ENCODE data around the gene AP2B1.
"Not testable (repeated sequence)": the region's sequence is repeated elsewhere in the genome, so short reads cannot be mapped to it uniquely, and the experiment has no call there.

The AP2B1 gene

GRCh38 chr17:35587074-35587961 lies at the start of gene AP2B1:
Gene AP2B1 (plus strand): TSS chr17:35587322. CDS start chr17:35594031, 6,709 bp downstream.
- DNase-seq, result peak; percentile 100

GRCh38 chr17:35537601-35538141 lies 49.5 kb upstream of the AP2B1 start, which contains the start of gene SLFN12L:
Gene SLFN12L (minus strand): TSS chr17:35537678. CDS start chr17:35522364, 15,314 bp downstream.
- DNase-seq, result no peak

DNA sequence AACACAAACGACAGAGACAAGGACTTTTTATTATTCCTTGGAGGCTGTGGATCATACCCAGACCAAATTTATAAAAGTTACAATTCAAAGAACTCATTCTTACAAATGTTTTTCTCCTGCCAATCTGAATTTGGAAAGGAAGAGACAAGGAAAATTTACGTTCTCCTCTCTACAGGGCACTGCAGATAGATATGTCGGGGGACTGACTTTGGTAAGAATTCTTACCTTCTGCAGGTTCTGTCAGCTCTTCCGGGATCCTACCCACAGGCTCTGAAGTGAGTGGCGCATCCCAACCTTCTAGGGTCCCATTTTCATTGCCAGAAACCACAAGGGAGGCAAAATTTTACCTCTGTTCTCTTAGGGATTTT lies 47.5 kb upstream of the AP2B1 start:
- no peak for DNase-seq

DNA sequence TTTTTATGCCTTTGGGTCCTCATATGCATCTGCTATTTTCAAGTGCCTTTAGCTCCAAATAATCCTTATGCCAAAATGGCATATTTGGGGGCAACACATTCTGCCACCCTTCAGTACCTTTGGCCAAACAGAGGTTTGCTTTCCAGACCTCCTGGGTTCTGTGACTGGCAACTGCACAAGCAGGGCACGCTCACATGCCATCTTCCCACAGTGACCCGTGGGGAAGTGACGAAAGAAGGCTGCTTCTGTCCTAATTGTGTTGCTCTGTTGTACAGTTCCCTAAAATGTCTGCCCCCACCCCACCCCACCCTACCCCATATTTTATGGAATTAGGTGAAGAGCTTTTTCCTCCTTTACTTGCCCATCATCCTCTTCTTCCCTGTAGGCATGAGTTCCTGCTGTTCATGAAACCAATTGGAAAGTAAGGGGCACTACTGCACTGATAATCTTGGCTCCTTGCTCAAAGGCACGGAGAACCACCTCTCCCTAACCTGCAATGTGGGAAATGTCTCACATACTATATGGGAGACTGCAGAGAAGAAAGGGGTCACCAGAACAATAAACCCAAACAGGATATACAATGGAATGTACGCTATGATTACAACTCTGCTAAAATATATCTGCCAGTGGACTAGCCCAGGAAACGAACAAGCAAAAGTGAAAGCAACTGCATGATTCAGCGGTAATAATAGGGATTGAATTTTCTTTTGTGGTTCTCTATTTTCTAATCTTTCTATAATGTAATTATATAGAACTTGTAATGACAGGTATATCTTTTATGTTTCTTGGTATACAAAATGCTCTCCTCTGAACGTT lies 46.3 kb upstream of the AP2B1 start:
- DNase-seq, result peak; percentile 65

GRCh38 chr17:35541434-35541833 lies 45.7 kb upstream of the AP2B1 start:
- no peak for DNase-seq

DNA sequence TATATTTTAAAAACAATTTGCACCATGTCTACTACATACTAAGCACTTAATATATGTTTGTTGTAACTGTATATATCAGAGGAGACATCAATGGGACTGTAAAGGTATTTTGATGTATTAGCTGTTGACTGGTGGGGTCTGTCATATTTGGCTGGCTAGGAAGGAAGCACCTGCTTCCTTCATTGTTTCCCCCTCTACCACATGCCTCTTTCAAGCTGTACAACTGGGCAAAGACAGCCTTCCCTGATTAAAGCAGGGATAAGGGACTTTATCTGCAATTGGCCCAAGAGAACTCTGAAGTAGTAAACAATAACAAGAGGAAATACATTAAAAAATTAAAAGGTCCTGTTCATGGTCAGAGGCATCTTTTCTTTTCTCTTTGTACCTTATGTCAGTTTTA lies 44.1 kb upstream of the AP2B1 start:
- DNase-seq, result no peak

- DNase-seq, result no peak
Measured at GRCh38 chr17:35543856-35544255, 43.3 kb upstream of the AP2B1 start.

DNA sequence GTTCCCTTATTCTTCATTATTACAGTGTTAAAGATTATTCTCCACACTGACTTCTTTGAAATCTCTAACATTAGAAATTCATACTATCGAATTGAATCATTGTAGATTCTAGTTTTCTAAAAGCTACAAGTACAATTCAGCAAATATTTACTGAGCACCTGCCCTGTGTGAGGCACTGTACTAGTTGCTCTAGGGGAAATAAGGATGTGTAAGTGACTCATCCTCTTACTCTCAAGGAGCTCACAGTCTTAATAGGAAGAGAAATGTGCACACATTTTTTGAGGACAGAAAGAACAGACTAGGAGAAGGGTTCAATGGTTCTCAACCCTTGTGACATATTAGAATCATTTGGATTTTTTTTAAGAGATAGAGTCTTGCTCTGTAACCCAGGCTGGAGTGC lies 42.0 kb upstream of the AP2B1 start:
- DNase-seq, result no peak

GRCh38 chr17:35546487-35546886 lies 40.6 kb upstream of the AP2B1 start:
- DNase-seq, result no peak

DNA sequence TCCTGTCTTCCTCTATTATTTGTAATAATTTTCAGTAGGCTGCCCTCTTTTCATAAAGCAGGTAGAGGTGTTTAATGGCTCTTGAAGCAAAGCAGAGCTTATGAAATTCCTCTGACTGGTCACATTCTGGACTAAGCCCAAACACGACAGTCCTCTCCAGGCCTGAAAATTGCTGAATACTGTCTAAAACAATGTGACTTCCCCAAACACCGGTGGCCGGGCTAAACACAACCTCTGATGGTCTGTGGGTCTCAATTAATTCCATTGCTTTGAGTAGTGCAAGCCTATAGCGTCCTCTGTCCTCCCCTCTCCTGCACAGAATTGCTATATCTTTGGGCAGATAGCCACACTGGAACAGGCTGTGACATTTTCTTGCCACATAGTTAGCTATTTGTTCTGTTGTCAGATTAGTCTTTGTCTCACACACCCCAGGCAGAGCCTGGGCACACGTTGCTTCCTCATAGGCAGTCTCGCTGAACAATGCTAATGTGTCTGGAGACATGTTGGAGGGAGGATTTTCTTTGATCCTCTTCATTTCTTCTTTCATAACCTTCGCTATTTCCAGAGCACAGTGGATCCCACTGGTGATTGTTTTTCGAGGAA lies 38.8 kb upstream of the AP2B1 start:
- no peak for DNase-seq

- DNase-seq, result no peak
Measured at GRCh38 chr17:35548978-35549377, 38.1 kb upstream of the AP2B1 start.

DNA sequence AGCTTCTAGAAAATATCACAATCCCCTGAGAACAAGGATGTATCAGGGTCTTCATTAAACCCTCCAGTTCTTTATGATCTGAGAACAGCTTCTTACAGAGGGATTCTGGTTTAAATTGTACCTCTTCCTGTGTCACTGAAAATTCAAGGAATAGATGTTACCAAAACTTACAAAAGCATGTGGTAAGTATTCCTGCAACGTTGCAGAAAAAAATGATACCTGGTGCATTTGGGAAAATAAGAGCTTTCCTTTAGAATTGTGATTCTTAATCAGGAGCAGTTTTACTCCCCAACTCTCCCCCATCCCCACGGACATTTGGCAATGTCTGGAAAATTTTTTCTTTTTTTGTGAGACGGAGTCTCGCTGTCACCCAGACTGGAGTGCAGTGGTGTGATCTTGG lies 33.8 kb upstream of the AP2B1 start:
- no peak for DNase-seq

GRCh38 chr17:35554668-35555067 lies 32.5 kb upstream of the AP2B1 start:
- DNase-seq, result no peak

DNA sequence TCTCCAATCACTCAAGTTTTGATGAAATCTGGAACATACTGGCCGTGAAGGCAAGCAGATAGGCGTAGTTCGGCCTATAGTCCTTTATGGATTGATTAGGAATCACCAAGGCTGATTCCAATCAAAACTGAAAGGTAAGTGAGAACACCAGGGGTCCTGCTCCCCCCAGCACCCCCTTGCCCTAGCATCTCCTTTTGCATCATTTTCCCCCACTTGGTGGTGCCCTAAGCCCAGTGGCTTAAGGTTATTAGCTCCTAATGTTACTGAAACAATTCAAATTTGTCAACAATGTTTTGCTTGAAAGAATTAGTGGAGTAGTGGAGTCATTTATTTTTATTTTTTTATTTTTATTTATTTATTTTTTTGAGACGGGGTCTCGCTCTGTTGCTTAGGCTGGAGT lies 31.4 kb upstream of the AP2B1 start:
- DNase-seq, result no peak

DNA sequence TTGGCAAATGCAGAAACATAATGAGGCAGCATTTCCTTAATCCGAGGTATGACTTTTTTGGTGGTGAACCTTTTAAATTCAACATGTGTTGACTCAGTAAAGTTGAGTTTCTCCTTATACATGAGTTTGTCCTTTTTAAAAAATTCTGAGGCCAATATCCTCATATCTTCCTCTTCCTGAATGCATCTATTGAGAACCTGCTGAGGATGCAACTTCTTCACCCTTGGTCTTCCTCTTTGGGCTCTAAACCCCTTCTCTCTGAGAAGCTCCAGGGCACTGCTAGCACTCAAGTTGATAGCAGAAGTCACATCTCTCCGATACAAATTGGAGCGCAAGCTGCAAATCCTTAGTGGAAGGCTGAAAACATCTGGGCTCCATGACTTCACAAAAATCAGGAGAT lies 29.8 kb upstream of the AP2B1 start:
- no peak for DNase-seq

DNA sequence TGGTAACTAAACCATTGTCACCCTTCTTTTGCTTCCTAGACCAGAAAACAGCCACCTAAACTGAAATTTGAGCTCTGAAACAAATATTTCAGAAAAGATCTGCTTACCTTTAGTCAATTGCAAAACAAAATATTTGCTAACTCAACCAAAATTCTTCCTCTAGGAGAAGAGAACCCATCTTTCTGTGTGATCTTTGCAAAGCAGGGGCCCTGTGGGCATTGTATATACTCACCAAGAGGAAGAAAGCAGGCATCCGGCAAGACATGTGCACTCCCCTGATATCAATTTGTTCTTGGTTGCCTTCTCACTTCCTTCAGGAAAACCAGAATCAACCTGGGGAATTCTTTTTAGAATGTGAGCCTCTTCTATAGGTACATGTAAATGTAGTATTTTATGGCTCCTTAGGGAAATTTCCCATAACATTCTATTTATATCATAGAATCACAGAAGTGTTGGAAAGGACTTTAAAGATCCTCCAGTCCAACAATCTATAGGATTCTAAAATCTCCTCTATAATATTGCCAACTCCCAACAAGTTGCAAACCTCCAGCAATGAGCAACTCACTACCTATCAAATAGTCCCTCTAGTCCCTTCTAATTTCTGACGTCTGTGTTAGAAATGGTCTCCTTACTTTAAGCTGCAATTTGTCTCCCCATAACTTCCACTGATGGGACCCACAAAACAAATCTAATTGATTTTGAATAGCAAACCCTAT lies 27.5 kb upstream of the AP2B1 start:
- DNase-seq, result no peak

DNA sequence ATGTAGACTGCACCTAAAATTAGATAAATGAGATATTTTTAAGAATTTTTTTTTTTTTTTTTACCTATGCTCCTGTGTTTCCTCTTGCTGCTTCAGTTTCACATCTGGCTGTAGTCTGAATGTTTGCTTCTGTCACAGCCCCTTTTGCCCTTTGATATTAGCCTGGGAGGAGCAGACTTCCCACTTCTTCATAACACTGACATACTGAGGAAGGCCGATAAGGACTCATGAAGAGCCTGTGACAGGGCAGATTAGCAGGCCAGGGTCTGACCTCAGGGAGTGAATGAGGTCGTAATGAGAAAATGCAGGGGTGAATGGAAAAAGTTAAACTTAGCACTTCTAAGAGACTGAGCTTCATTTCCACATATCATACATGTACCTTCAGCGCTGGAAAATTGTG lies 26.4 kb upstream of the AP2B1 start, which contains the start of gene SLFN14:
TSS of gene SLFN14 (minus strand) at position 117 of the 400 bp plus-strand sequence. CDS start 2,757 bp downstream, outside the sequence.
- DNase-seq, result no peak

- not testable (repeated sequence) for DNase-seq
Measured at GRCh38 chr17:35563181-35563580, 23.9 kb upstream of the AP2B1 start.

DNA sequence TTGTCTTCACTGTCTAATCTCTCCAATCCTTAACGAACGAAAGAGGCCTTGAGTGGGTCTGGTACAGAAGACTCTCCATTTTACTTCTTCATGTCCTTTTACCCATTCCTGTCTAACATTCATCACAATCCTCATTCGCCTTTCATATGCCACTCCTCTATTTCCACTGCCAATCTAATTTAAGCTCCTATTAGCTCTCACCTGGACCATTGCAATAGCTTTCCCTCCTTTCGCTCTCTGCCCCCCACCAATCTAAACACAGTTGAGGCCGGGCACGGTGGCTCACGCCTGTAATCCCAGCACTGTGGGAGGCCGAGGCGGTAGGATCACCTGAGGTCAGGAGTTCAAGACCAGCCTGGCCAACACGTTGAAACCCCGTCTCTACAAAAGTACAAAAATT lies 20.2 kb upstream of the AP2B1 start:
- DNase-seq, result no peak

DNA sequence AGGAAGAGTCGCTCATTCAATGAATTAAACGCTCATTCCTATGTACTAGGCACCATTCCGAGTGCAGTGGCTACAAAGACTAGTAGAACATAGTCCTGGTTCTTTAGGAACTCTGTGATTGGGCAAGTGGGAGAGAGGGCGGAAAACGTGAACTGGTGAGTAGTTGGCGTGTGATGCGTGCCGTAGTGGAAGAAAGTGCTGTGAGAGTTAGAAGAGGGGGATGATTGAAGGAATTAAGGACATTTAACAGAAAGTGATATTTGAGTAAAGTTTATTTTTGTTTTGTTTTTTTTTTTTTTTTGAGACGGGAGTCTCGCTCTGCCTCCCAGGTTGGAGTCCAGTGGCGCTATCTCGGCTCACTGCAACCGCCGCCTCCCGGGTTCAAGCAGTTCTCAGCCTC lies 18.6 kb upstream of the AP2B1 start:
- DNase-seq, result peak; percentile 64

DNA sequence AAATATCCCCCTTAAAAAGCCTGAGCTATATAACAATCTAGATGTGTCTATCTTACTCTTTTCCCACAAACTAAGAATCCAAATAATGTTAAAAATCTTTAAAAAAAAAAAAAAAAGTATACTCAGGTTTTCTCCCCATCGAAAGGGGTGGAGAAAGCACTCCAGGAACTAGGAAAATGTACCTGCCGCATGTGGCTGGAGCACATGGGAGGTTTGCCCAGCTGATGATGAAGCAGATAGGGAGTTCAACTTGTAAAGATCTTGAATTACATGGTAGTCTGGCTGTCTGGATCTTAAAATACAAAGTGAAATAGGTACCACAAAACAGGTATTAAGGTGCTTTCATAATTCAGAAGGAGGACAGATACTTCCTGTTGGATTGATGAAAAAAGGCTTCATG lies 17.7 kb upstream of the AP2B1 start:
- DNase-seq, result no peak

- no peak for DNase-seq
Measured at GRCh38 chr17:35575759-35576158, 11.4 kb upstream of the AP2B1 start.

- DNase-seq, result no peak
Measured at GRCh38 chr17:35577830-35578196, 9.3 kb upstream of the AP2B1 start.

Data from activated CD8-positive, alpha-beta memory T cell treated with anti-CD3 and anti-CD28 coated beads, Interleukin-2, amount 50 U/mL, for 48 hours (primary cell).